GM21529 (cell line): ENCODE measurements around the gene SLC24A3.

Experiments used
- ATAC-seq: cut with Tn5 transposase; IDR thresholded peaks from one replicate; pipeline ENCODE4 v1.9.1; 2021; ENCODE audit not compliant: unreplicated experiment

SLC24A3 gene

DNA sequence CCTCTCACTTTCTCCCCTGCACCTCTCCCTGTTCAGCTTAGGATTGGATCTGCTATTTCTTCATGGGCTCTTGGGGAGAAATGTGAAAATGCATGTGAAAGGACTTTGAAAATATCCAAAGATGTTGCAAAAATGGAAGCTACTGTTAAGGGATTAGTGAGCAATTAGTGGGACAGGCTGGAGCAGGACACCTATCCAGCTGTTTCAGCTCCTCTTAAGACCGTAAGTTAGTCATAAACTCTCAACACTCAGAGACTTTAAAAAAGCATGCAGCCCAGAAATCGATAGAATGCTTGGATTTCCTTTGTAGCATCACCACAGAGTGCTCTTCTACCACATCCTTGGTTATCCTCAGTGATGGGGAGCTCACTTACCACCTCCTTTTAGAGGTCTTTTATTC, 88.7 kb downstream of the SLC24A3 start:
- no peak for ATAC-seq

- no peak for ATAC-seq
Measured at GRCh38 chr20:19301843-19302242, 89.4 kb downstream of the SLC24A3 start.

GRCh38 chr20:19302714-19303113, 90.3 kb downstream of the SLC24A3 start:
- no peak for ATAC-seq

GRCh38 chr20:19304389-19304788, 91.9 kb downstream of the SLC24A3 start:
- ATAC-seq: no peak

DNA sequence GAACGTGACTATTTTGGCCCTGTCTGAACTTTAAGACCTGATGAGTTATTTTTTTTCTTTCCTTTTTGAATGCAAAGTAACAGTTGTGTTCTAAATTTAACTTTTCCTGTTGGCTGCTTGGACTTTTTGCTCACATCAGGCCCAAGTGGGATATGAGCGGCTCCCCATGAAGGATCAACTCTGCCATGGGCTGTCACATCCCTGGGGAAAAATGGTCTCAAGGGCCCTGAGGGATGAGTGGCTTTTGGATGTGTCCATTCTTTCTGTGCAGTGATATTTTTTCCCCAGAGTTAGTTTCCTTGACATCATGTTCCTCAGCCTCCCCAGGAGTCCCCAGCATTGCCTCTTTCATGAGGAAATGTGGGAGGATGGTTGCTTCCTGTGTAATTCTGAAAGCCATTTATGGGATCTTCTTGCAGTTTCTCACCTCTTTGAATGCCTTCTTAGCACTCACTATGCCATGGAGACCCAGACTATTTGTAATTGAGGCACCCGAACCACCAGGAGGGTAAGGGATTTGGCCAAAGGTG, 92.5 kb downstream of the SLC24A3 start:
- ATAC-seq: no peak

GRCh38 chr20:19308146-19308545, 95.7 kb downstream of the SLC24A3 start:
- ATAC-seq: no peak

GRCh38 chr20:19310541-19310940, 98.1 kb downstream of the SLC24A3 start:
- ATAC-seq: no peak

- no peak for ATAC-seq
Measured at GRCh38 chr20:19313342-19314069, 101.1 kb downstream of the SLC24A3 start.

- ATAC-seq: no peak
Measured at GRCh38 chr20:19314621-19315020, 102.2 kb downstream of the SLC24A3 start.

DNA sequence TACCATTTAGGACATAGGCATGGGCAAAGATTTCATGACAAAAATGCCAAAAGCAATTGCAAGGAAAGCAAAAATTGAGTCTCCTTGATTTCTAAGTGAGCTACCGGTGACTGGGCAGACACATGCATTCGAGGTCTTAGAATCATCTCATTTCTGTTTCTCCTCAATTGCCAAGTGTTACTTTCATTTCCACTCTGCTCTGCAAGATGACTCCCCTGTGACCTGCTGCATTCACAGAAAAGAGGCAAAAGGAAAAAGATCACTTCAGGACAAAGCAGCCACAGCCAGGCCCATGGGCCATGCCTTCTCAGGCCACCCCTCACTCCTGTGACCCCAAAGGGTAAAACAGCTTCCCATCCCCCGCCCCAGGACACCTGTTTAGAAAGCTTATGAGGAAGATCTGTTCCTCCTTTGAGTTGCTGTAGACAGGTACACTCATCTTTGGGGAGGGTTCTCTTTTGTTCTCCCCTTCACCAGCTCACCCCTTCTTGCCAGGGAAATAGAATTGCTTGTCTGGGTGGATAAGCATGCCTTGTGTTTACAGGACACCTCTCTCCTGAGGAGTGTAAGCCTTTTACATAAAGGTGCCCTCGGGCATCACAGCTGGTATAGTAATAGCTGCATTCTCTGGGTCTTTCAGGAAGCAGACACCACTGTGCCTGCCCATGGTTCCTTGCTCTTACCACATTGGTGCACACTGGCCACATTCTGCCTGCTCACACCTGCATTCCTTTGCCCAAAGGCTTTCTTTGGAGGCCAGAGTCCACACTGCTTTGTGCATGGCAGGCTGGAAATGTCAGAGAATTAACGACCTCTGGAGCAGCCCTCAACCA, 105.0 kb downstream of the SLC24A3 start:
- ATAC-seq: no peak

GRCh38 chr20:19318610-19319009, 106.2 kb downstream of the SLC24A3 start:
- no peak for ATAC-seq

GRCh38 chr20:19320005-19320404, 107.6 kb downstream of the SLC24A3 start:
- ATAC-seq: no peak

GRCh38 chr20:19321176-19321575, 108.7 kb downstream of the SLC24A3 start:
- ATAC-seq: no peak

DNA sequence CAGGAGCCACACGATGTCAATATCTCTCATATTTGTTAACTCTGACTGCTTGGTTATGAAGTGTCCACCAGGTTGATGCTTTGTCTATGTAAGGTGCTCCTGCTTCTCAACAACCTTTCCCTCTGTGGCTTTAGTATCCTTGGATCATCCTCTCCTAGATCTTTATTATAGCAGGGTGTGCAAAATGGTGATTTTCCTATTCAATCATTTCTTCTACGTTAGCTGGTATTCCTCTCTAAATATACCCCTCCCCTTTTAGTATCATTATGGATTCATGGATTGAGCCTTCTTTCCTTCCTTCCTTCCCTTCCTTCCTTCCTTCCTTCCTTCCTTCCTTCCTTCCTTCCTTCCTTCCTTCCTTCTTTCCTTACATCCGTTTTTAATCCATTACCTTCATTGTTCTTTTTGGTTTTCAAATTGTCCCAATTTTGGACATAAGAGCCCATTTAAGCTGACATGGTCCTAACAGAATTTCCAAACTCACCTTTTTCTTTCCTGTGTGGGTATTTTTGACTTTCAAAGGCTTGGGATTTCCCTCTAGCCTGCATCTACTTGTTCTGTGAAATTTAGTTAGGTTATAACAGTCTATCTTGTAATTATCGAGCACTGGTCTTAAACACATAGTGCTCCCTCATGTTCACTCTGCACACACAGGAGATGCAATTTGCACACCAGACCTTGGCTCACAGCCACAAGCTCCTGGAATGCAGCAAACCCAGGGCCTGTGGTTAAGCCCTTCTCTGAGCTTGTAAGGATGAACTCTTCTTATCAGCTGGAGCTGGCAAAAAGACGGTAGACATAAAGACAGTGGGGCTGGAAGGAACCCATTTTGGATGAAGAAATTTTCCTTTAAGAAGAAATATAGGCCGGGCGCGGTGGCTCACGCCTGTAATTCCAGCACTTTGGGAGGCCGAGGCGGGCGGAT, 109.9 kb downstream of the SLC24A3 start:
- ATAC-seq: no peak

GRCh38 chr20:19327401-19327800, 115.0 kb downstream of the SLC24A3 start:
- ATAC-seq: no peak

- ATAC-seq: no peak
Measured at GRCh38 chr20:19328676-19329075, 116.2 kb downstream of the SLC24A3 start.

DNA sequence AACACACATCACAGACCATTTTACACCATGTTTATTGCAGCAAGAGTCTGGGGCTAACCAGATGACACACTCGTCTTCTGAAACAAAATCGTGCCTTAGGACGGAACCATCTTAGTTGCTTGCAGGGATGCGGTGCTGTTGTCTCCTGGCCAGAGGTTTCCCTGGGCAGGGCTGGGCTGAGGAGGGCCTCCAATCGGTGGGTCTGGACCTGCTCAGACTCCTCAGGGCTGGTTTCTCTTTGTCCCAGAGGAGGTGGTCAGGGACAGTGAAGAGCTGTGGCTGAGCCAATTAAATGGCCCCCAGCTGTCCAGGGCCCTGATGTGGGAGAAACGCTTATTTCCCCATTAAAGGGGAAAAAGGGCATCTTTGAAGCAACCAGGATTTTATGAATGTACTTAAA, 117.6 kb downstream of the SLC24A3 start:
- ATAC-seq: no peak

- no peak for ATAC-seq
Measured at GRCh38 chr20:19330731-19331130, 118.3 kb downstream of the SLC24A3 start.

DNA sequence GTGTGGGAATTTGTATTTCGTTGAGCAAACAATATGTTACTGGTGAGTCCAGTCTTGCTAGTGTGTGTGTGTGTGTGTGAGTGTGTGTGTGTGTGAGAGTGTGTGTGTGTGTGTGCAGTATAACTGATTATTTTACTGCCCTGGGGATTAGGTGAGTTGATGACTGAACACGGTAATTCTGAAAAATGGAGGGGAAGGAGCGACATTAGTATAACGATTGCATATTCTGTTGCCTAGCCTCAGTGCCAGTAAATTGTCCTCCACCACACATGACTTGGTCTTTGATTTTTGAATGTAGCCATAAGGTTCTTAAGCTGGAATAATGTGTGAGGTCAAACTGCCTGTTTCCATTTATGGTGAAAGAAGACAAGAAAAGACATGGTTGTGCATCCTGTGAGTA, 121.1 kb downstream of the SLC24A3 start:
- ATAC-seq: no peak

GRCh38 chr20:19335341-19335740, 122.9 kb downstream of the SLC24A3 start:
- no peak for ATAC-seq

DNA sequence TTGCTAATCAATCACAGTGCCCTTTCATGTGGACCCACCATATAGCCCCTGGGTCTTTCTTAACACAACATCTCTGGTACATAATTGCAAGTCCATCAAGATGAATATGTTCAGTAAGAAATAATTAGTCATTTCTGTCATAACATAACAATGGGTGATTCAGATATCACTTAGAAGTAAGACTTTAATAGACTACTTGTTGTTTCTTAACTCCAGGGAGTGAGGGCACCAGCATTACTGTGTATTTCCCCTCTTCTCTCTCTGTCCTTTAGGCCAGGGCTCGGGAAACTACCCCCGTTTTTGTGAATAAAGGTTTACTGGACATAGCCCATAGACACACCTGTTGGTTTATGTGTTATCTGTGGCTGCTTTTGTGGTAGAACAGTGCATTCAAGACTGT, 123.5 kb downstream of the SLC24A3 start:
- no peak for ATAC-seq
